H1 (cell line): ENCODE data around the gene KLHDC4. TPM values are rescaled to one million over a fixed set of nuclear protein-coding genes. Genes with fewer than 3 reads are reported as not detected.

Source experiments
- CTCF ChIA-PET: fragments of 300-600 bp; sonication (Branson Sonifier 250); formaldehyde crosslinking; loops from one replicate; lab custom pipeline; 2021; ENCODE audit not compliant: partially characterized antibody; lab: Charles Lee
- POLR2A ChIA-PET: fragments of 300-600 bp; sonication (Branson Sonifier 250); formaldehyde crosslinking; loops from one replicate; lab custom pipeline; 2021; ENCODE audit warnings: inconsistent platforms; ENCODE audit not compliant: partially characterized antibody; lab: Charles Lee
- DNase-seq, 2 experiments: peaks; one replicate each; pipeline versions ENCODE4 v3.0.0 to v3.0.0-alpha.2; 2010 to 2022; ENCODE audit warnings: low spot score in 2 of 2, low read depth in 1 of 2, mixed read lengths in 1 of 2
- FAIRE-seq: peaks from 2 replicates; lab custom pipeline; 2011; peaks lifted over from hg19 to GRCh38; lab: Jason Lieb, UNC
- H2AFZ ChIP-seq: 2 replicates; pipeline ENCODE4 v1.8.1; 2012; ENCODE audit warnings: low read length, inconsistent platforms
- H2AK5ac ChIP-seq: 2 replicates; pipeline ENCODE4 v1.6.1; 2013; ENCODE audit warnings: low read depth, low read length
- H2BK120ac ChIP-seq: replicated peaks from 2 replicates; pipeline ENCODE3; 2013; ENCODE audit warnings: low read depth, low read length, inconsistent platforms
- H2BK12ac ChIP-seq: 2 replicates; pipeline ENCODE4 v1.6.1; 2013; ENCODE audit warnings: low read depth, low read length
- H2BK15ac ChIP-seq: 2 replicates; pipeline ENCODE4 v1.6.1; 2013; ENCODE audit warnings: low read length
- H2BK20ac ChIP-seq: 2 replicates; pipeline ENCODE4 v1.6.1; 2013; ENCODE audit warnings: low read length
- H2BK5ac ChIP-seq: 2 replicates; pipeline ENCODE4 v1.6.1; 2013; ENCODE audit warnings: low read depth, low read length
- H3K14ac ChIP-seq: 2 replicates; pipeline ENCODE4 v1.6.1; 2013; ENCODE audit warnings: inconsistent platforms; ENCODE audit not compliant: insufficient read length
- H3K18ac ChIP-seq: 2 replicates; pipeline ENCODE4 v1.6.1; 2013; ENCODE audit warnings: low read length; ENCODE audit errors: extremely low read depth
- H3K23ac ChIP-seq: 2 replicates; pipeline ENCODE4 v1.6.1; 2013; ENCODE audit warnings: inconsistent platforms; ENCODE audit not compliant: insufficient read length
- H3K23me2 ChIP-seq: 2 replicates; pipeline ENCODE4 v1.6.1; 2013; ENCODE audit warnings: low read depth, low read length
- H3K27ac ChIP-seq: 2 replicates; pipeline ENCODE4 v1.6.1; 2011; ENCODE audit warnings: low read depth, low read length, inconsistent platforms
- H3K27me3 ChIP-seq, 4 experiments: replicated peaks in 1 of 4; 1 replicate in 1 of 4; 2 replicates in 3 of 4; pipeline versions ENCODE4 v1.6.1 to v1.8.1; 2011 to 2013; ENCODE audit warnings: low read length in 3 of 4, mild to moderate bottlenecking in 3 of 4, inconsistent platforms in 2 of 4, mixed read lengths in 2 of 4, moderate library complexity in 1 of 4; ENCODE audit not compliant: control insufficient read depth in 3 of 4, insufficient read depth in 3 of 4; ENCODE audit errors: extremely low read depth in 1 of 4
- H3K36me3 ChIP-seq, 4 experiments: 2 replicates each; pipeline versions ENCODE4 v1.6.1 to v1.8.1; 2011 to 2013; ENCODE audit warnings: mild to moderate bottlenecking in 4 of 4, low read length in 3 of 4, moderate library complexity in 2 of 4, control low read depth in 1 of 4, inconsistent platforms in 1 of 4; ENCODE audit not compliant: insufficient read depth in 4 of 4, control insufficient read depth in 2 of 4
- H3K4ac ChIP-seq: replicated peaks from 2 replicates; pipeline ENCODE3; 2013; ENCODE audit warnings: low read length, low read depth, mixed read lengths, inconsistent platforms; ENCODE audit not compliant: insufficient read length
- H3K4me1 ChIP-seq, 4 experiments: replicated peaks in 1 of 4; 1 replicate in 1 of 4; 2 replicates in 3 of 4; pipeline versions ENCODE4 v1.6.1 to v1.8.1; 2011 to 2013; ENCODE audit warnings: low read length in 3 of 4, inconsistent platforms in 2 of 4, mixed read lengths in 1 of 4; ENCODE audit not compliant: insufficient read depth in 4 of 4, control insufficient read depth in 3 of 4
- H3K4me2 ChIP-seq, 2 experiments: 2 replicates each; pipeline versions ENCODE4 v1.6.1 to v1.8.1; 2011 to 2013; ENCODE audit warnings: low read depth in 2 of 2, low read length in 2 of 2, control low read depth in 1 of 2, inconsistent platforms in 1 of 2, mild to moderate bottlenecking in 1 of 2; ENCODE audit not compliant: insufficient read depth in 1 of 2
- H3K4me3 ChIP-seq, 4 experiments: fragments of 200-600, 300-600 bp in 1 of 4; sonication (generic), shearing (Covaris generic), sonication (Bioruptor Twin) in 1 of 4; 2 replicates each; pipeline versions ENCODE4 v1.5.1 to v1.8.1; 2011 to 2016; ENCODE audit warnings: low read length in 4 of 4, low read depth in 3 of 4, control low read depth in 2 of 4, inconsistent platforms in 2 of 4, mild to moderate bottlenecking in 2 of 4, mixed read lengths in 1 of 4, moderate library complexity in 1 of 4; ENCODE audit not compliant: insufficient read depth in 2 of 4; ENCODE audit errors: extremely low read depth in 1 of 4
- H3K56ac ChIP-seq: replicated peaks from 2 replicates; pipeline ENCODE3; 2013; ENCODE audit warnings: low read depth, mild to moderate bottlenecking, mixed read lengths, low read length, inconsistent platforms; ENCODE audit not compliant: insufficient read length
- H3K79me1 ChIP-seq: 2 replicates; pipeline ENCODE4 v1.6.1; 2013; ENCODE audit warnings: low read depth, low read length, control low read depth
- H3K79me2 ChIP-seq, 2 experiments: 2 replicates each; pipeline versions ENCODE4 v1.6.1 to v1.8.1; 2012 to 2013; ENCODE audit warnings: low read length in 2 of 2, mild to moderate bottlenecking in 2 of 2, inconsistent platforms in 1 of 2; ENCODE audit not compliant: insufficient read depth in 2 of 2, control insufficient read depth in 1 of 2
- H3K9ac ChIP-seq, 4 experiments: replicated peaks in 1 of 4; 1 replicate in 1 of 4; 2 replicates in 3 of 4; pipeline versions ENCODE4 v1.6.1 to v1.8.1; 2011 to 2013; ENCODE audit warnings: low read depth in 3 of 4, low read length in 3 of 4, control low read depth in 2 of 4, mild to moderate bottlenecking in 2 of 4, moderate library complexity in 2 of 4, inconsistent platforms in 1 of 4; ENCODE audit errors: extremely low read depth in 1 of 4
- H3K9me3 ChIP-seq, 2 experiments: 2 replicates each; pipeline versions ENCODE4 v1.6.1 to v1.8.1; 2012 to 2013; ENCODE audit warnings: mild to moderate bottlenecking in 2 of 2, moderate library complexity in 2 of 2, control low read depth in 1 of 2, inconsistent platforms in 1 of 2, low read depth in 1 of 2, low read length in 1 of 2, mixed read lengths in 1 of 2; ENCODE audit not compliant: insufficient read depth in 2 of 2
- H4K20me1 ChIP-seq, 2 experiments: replicated peaks in 1 of 2; 2 replicates each; pipeline versions ENCODE3 to v1.8.1; 2011 to 2013; ENCODE audit warnings: inconsistent platforms in 2 of 2, low read length in 2 of 2, mild to moderate bottlenecking in 1 of 2; ENCODE audit not compliant: insufficient read depth in 2 of 2, control insufficient read depth in 1 of 2
- H4K5ac ChIP-seq: 2 replicates; pipeline ENCODE4 v1.6.1; 2013; ENCODE audit warnings: low read length, low read depth, mixed read lengths, inconsistent platforms; ENCODE audit not compliant: insufficient read length
- H4K8ac ChIP-seq: 2 replicates; pipeline ENCODE4 v1.8.0; 2013; ENCODE audit warnings: mild to moderate bottlenecking, moderate library complexity, low read length, inconsistent platforms; ENCODE audit not compliant: insufficient read depth; ENCODE audit errors: extremely low read depth
- H4K91ac ChIP-seq: replicated peaks from 2 replicates; pipeline ENCODE3; 2013; ENCODE audit warnings: low read length, mixed read lengths, inconsistent platforms; ENCODE audit not compliant: insufficient read length
- CBX8 ChIP-seq: fragments of 300-800, 300-1000 bp; sonication (generic); IDR thresholded peaks from 2 replicates; pipeline ENCODE4 v1.7.1; 2016; ENCODE audit warnings: low read depth, low read length, borderline replicate concordance
- SIN3A ChIP-seq, 2 experiments: IDR thresholded peaks in 1 of 2; conservative IDR thresholded peaks in 1 of 2; 2 replicates each; pipeline ENCODE4 v1.6.1; 2011 to 2012; ENCODE audit warnings: low read length in 2 of 2, improper control_type of control experiment in 1 of 2, low read depth in 1 of 2, mild to moderate bottlenecking in 1 of 2
- TEAD4 ChIP-seq: IDR thresholded peaks from 2 replicates; pipeline ENCODE4 v1.6.1; 2012; ENCODE audit warnings: low read depth, low read length, inconsistent platforms, mixed read lengths
- WGBS, 2 experiments: shearing (Covaris generic) in 1 of 2; methylation state at CpG; one replicate each; pipeline versions ENCODE4 v1.1.6 to v1.1.7; 2013 to 2015; ENCODE audit warnings: low lambda C conversion rate in 2 of 2, mixed read lengths in 2 of 2, inconsistent platforms in 1 of 2, low coverage in 1 of 2, missing lambda C conversion rate in 1 of 2; ENCODE audit not compliant: insufficient replicate concordance in 2 of 2, insufficient coverage in 1 of 2, insufficient read length in 1 of 2; ENCODE audit errors: extremely low coverage in 1 of 2, missing lambda C conversion rate in 1 of 2; 5-methylcytosine and 5-hydroxymethylcytosine counted together
- polyA plus RNA-seq, 7 experiments: library from polyadenylated mRNA; depleted of rRNA in 3 of 7; stranded (reverse) in 5 of 7; unstranded in 2 of 7; fragments of >200 nt in 5 of 7; fragments of 200-250 nt in 2 of 7; gene quantifications; 1 replicate in 5 of 7; 2 replicates in 1 of 7; 4 replicates in 1 of 7; pipeline versions ENCODE4 v1.2.1 to v1.2.3, GENCODE V29; 2011 to 2013; ENCODE audit warnings: missing spikeins in 2 of 7, mixed read lengths in 2 of 7
- total RNA-seq: library from RNA; stranded (reverse); fragmentation: NEBNext Ultra II Directional; extraction: Animal tissue kit (Norgen Biotek cat#: 25700); gene quantifications from 2 replicates; pipeline ENCODE4 v1.2.1, GENCODE V29; 2021

The KLHDC4 gene
- total and polyA plus RNA-seq, 2 of the 8 experiments (the other 6 are each of a cell fraction or from before 2014, with no cell fraction given): 23.7 to 63.9 TPM

GRCh38 chr16:87723226-87723623, 42.6 kb downstream of the KLHDC4 start:
- Histone ChIP-seq H4K20me1 (peaks cover 5 to 16% of the 10 kb centered on the region in 2 experiments), H3K4me3 (no peak overlapping the region), H2BK120ac (no peak overlapping the region), H3K36me3 (peaks cover 4 to 24% (median 14%) of the 10 kb centered on the region in 4 experiments; a peak in 6 of 8 replicates), H3K79me1 (peaks cover 7% of the 10 kb centered on the region), H3K9ac (no peak overlapping the region), H4K91ac (no peak overlapping the region), H2AFZ (no peak overlapping the region), H2BK12ac (no peak overlapping the region), H3K23me2 (no peaks in the 10 kb centered on the region), H3K18ac (no peak overlapping the region), H2BK20ac (no peak overlapping the region), H3K27ac (no peak overlapping the region), H4K8ac (no peak overlapping the region), H3K27me3 (no peaks in the 10 kb centered on the region), H4K5ac (no peak overlapping the region), H2BK15ac (no peak overlapping the region), H3K14ac (no peak overlapping the region), H2BK5ac (no peak overlapping the region; the same call in 1 of the 2 replicates), H3K56ac (no peak overlapping the region), H3K4me1 (no peaks in the 10 kb centered on the region), H3K79me2 (peaks cover 0 to 17% of the 10 kb centered on the region in 2 experiments; a peak in 1 of 4 replicates), H2AK5ac (no peak overlapping the region), H3K9me3 (peaks cover 0 to 4% of the 10 kb centered on the region in 2 experiments; a peak in 1 of 4 replicates), H3K4ac (no peak overlapping the region), H3K4me2 (no peak overlapping the region), H3K23ac (no peak overlapping the region)
- DNase-seq: no peak
- no peak for FAIRE-seq
- 91 to 100% methylated on average over 1 to 12 of the region's 12 CpGs for WGBS, 2 experiments
- CTCF ChIA-PET: interaction anchor here (1.1 to 3.5 kb wide), 4 partner anchors 14 to 45 kb away, joined by 4 to 14 read pairs (median 4); no protein-coding TSS in a partner anchor
- TF ChIP-seq CBX8 (no peak), SIN3A (conservative IDR thresholded peaks at IDR 0.05 in 1 of 2, IDR thresholded peaks at IDR 0.05 in 1 of 2; ENCODE audit: low read depth in 1 of 2, low read length in 2 of 2) (no peak), TEAD4 (no peak)
- POLR2A ChIA-PET: interaction anchor here (3.0 to 7.4 kb wide), 2 partner anchors 9 to 10 kb away, joined by 11 to 39 read pairs; no protein-coding TSS in a partner anchor
